ENCODE results near the gene MED20.

- TF ChIP-seq CTCF (optimal IDR thresholded peaks at IDR 0.05 in 1 of 3, IDR thresholded peaks at IDR 0.05 in 1 of 3, conservative IDR thresholded peaks at IDR 0.05 in 1 of 3; ENCODE audit: extremely low read depth in 1 of 3, insufficient read depth in 2 of 3, low read length in 3 of 3), result no peak
- TF ChIP-seq EZH2 (IDR thresholded peaks at IDR 0.05; ENCODE audit: low read length), result no peak
Measured at GRCh38 chr6:41954668-41955067, 33.7 kb upstream of the MED20 start.
